ENCODE measurements around the gene CCRL2. TPM values are rescaled to one million over a fixed set of nuclear protein-coding genes. Genes with fewer than 3 reads are reported as not detected.

CCRL2 gene
- total RNA-seq, 2 donors from 2014 or later = 1.3 TPM; not detected in 1

DNA sequence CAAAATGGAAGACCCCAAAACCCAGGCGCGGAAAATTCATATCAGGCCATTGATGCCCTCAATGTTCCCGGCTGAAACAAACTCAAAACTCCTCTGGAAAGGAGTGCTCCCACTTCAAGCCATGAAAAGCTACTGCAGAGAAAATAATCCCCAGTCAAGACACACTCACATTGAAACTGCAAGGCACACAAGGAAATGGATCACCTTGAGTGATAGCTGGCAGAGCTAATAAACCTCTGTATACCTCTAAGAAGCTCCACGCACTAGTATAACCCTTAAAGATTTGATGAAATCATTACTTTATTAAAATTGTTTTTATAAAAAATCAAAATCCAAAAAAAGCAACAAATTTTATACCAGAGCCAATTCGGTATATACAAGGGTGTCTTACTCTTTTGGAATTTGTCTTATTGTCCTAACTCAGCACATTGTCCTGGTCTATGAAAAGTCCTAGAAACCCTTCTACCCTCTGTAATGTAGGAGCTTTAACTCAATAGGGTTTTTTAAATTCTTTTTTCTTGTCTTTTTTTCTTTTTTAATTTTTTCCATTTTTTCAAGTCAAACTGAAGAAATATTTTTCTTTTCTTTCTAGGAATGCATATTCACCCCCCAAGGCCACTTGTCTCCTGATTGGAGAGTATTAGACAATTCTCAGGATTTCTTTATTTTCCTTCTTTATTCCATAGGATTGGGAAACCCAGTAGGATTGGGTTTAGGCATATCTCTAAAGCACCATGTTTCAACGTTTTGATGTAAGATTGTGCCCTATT, 8.7 kb upstream of the CCRL2 start:
- DNase-seq (no peak), ATAC-seq (no peak)
- intact Hi-C loops (cut with DNase I) = no loop called here
- TF ChIP-seq CTCF (IDR thresholded peaks at IDR 0.05) (no peak), POLR2A (IDR thresholded peaks at IDR 0.05) (no peak)
- Histone ChIP-seq H3K4me3 (no peak overlapping the region), H3K9me3 (no peaks in the 10 kb centered on the region), H3K27ac (no peak overlapping the region), H3K4me1 (peaks cover 5% of the 10 kb centered on the region), H3K36me3 (replicated peaks in 1 of 2; ENCODE audit: insufficient read depth in 1 of 2, low read depth in 2 of 2) (no peaks in the 10 kb centered on the region), H3K27me3 (no peaks in the 10 kb centered on the region)
- WGBS, 2 donors = 86 to 88% methylated on average over 6 of the region's 6 CpGs

DNA sequence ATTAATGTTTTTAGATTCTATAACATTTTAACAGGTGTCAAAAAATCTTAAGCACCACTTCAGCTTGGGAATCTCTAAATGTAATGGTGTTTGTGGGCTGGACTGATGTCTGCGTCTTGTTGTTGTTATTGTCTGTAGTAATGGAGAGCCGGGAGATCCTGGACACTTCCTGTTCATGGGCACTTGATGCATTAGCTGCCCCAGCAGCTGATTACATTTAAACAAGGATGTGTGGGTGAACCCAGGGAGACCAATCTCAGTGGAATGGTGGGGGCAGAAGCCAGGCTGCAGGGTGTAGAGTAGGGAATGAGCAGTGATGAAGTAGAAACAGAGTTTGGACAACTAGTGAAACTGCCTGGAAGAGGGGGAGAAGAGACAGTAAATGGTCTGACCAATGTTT, 8.0 kb upstream of the CCRL2 start:
- TF ChIP-seq CTCF (IDR thresholded peaks at IDR 0.05) (no peak), POLR2A (IDR thresholded peaks at IDR 0.05) (no peak)
- intact Hi-C loops (cut with DNase I) = no loop called here
- no peaks in the 10 kb centered on the region for H3K27me3 ChIP-seq
- no peak for DNase-seq
- no peak overlapping the region for H3K4me3 ChIP-seq
- peaks cover 5% of the 10 kb centered on the region for H3K4me1 ChIP-seq
- ATAC-seq = no peak
- no peak overlapping the region for H3K27ac ChIP-seq
- H3K36me3 ChIP-seq (replicated peaks in 1 of 2; ENCODE audit: insufficient read depth in 1 of 2, low read depth in 2 of 2) = no peaks in the 10 kb centered on the region
- H3K9me3 ChIP-seq = no peaks in the 10 kb centered on the region
- 69 to 74% methylated on average over 2 of the region's 2 CpGs for whole genome bisulfite sequencing, 2 donors

DNA sequence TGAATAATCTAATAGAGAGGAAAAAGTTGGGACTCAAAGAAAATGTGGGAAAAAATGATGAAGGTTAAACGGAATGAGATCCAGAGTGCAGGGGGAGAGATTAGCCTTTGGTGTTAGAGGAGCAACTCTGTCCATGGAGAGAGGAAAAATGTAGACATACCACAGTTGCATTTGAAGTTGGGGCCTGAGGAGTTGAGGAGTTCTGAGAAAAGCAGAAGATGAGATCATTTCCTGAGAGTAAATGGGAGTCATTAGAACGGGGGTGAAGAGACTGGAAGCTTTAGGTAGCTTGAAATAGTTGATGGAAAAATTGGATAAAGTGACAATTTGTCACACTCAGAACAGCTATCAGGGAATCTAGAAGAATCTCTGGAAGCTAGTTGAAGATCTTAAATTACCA, 7.5 kb upstream of the CCRL2 start:
- intact Hi-C loops (cut with DNase I) = no loop called here
- TF ChIP-seq POLR2A (IDR thresholded peaks at IDR 0.05) = no peak
- TF ChIP-seq CTCF (IDR thresholded peaks at IDR 0.05) = no peak
- ATAC-seq = no peak
- WGBS, 2 donors = 65 to 70% methylated on average over 2 of the region's 2 CpGs
- no peak overlapping the region for H3K4me3 ChIP-seq
- no peak for DNase-seq
- H3K27ac ChIP-seq = no peak overlapping the region
- H3K27me3 ChIP-seq = no peaks in the 10 kb centered on the region
- peaks cover 5% of the 10 kb centered on the region for H3K4me1 ChIP-seq
- no peaks in the 10 kb centered on the region for H3K36me3 ChIP-seq (replicated peaks in 1 of 2; ENCODE audit: insufficient read depth in 1 of 2, low read depth in 2 of 2)
- H3K9me3 ChIP-seq = no peaks in the 10 kb centered on the region

- no peak overlapping the region for H3K4me3 ChIP-seq
- no peaks in the 10 kb centered on the region for H3K27me3 ChIP-seq
- no peak for ATAC-seq
- H3K36me3 ChIP-seq (replicated peaks in 1 of 2; ENCODE audit: insufficient read depth in 1 of 2, low read depth in 2 of 2) = no peaks in the 10 kb centered on the region
- DNase-seq = no peak
- intact Hi-C loops (cut with DNase I) = no loop called here
- no peak for TF ChIP-seq POLR2A (IDR thresholded peaks at IDR 0.05)
- TF ChIP-seq CTCF (IDR thresholded peaks at IDR 0.05) = no peak
- H3K9me3 ChIP-seq = no peaks in the 10 kb centered on the region
- 81 to 86% methylated on average over 8 of the region's 8 CpGs for WGBS, 2 donors
- peaks cover 12% of the 10 kb centered on the region for H3K4me1 ChIP-seq
- H3K27ac ChIP-seq = no peak overlapping the region
Measured at GRCh38 chr3:46400000-46400734, 6.9 kb upstream of the CCRL2 start.
